GM12874 (cell line): ENCODE results near the gene USH2A.

ENCODE experiments used
- TF ChIP-seq, protein P1 (sequence below): IDR thresholded peaks from 2 replicates; pipeline ENCODE4 v1.5.1; 2011; ENCODE audit warnings: low read depth, mild to moderate bottlenecking, control low read depth, low read length, moderate library complexity; ENCODE audit not compliant: insufficient read depth

USH2A gene

GRCh38 chr1:215987092-215987875, 436.0 kb downstream of the USH2A start:
- TF ChIP-seq, protein P1, sequence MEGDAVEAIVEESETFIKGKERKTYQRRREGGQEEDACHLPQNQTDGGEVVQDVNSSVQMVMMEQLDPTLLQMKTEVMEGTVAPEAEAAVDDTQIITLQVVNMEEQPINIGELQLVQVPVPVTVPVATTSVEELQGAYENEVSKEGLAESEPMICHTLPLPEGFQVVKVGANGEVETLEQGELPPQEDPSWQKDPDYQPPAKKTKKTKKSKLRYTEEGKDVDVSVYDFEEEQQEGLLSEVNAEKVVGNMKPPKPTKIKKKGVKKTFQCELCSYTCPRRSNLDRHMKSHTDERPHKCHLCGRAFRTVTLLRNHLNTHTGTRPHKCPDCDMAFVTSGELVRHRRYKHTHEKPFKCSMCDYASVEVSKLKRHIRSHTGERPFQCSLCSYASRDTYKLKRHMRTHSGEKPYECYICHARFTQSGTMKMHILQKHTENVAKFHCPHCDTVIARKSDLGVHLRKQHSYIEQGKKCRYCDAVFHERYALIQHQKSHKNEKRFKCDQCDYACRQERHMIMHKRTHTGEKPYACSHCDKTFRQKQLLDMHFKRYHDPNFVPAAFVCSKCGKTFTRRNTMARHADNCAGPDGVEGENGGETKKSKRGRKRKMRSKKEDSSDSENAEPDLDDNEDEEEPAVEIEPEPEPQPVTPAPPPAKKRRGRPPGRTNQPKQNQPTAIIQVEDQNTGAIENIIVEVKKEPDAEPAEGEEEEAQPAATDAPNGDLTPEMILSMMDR: no peak

GRCh38 chr1:215986401-215986800, 436.8 kb downstream of the USH2A start:
- TF ChIP-seq, protein P1: no peak

- TF ChIP-seq, protein P1: no peak
These were observed 439.6 kb downstream of the USH2A start for GRCh38 chr1:215983680-215984079.

GRCh38 chr1:215971793-215972441, 451.3 kb downstream of the USH2A start:
- TF ChIP-seq, protein P1: no peak

DNA sequence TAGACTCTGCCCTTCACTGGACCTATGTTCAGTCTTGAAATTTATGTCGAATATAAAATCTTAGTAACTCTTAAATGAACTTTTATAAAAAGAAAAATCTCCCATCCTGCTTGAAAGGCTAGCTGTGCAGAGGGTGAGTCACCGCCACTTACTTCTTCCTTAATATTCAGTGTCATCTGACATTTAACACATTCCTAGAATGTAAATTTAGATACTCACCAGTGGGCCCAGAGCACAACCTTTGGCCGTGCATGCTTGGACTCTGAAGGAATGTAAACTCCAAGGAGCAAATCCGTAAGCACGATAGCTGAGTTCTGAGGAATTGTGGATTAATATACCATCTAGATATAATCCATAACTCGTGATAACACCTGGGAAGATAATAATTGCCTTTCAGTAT, 452.8 kb downstream of the USH2A start:
- TF ChIP-seq, protein P1: no peak

DNA sequence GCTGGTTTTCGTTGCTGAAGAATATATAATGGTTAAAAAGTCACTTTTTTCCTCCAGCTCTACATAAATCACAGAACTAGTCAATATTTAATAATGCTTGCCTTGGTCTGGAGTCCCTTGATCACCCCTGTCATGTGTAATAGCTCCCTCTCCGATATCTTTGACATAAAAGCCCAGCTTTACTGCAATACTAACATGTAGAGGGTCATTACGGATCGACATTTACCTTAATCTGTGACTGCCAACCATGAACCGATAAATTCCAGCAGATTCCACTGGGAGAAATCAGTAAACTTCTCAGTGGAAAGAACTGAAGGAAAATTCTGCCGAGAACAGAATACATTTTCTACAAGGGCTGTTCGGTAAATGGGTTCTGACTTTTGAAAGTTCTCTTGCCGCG, 459.6 kb downstream of the USH2A start:
- TF ChIP-seq, protein P1: no peak

- TF ChIP-seq, protein P1: no peak
These were observed 460.2 kb downstream of the USH2A start for GRCh38 chr1:215963040-215963439.
